HFFc6 (cell line): Measurements from ENCODE around the gene SERPIND1. TPM values are rescaled to one million over a fixed set of nuclear protein-coding genes. Genes with fewer than 3 reads are reported as not detected.
"Not testable (repeated sequence)": the region's sequence is repeated elsewhere in the genome, so short reads cannot be mapped to it uniquely, and the experiment has no call there.

Source experiments
- DNase-seq: peaks from one replicate; pipeline ENCODE4 v3.0.0-alpha.2; 2018
- H3K27ac Mint-ChIP-seq: 2 replicates; pipeline ENCODE4 v1.8.0; 2020; ENCODE audit warnings: mild to moderate bottlenecking, mixed read lengths
- H3K27me3 Mint-ChIP-seq: 2 replicates; pipeline ENCODE4 v1.8.0; 2021; ENCODE audit warnings: mild to moderate bottlenecking, moderate library complexity, mixed read lengths; ENCODE audit not compliant: insufficient read depth
- H3K36me3 Mint-ChIP-seq: 2 replicates; pipeline ENCODE4 v1.8.0; 2021; ENCODE audit warnings: low read depth, mixed read lengths
- H3K4me1 Mint-ChIP-seq: 2 replicates; pipeline ENCODE4 v1.8.0; 2020; ENCODE audit warnings: low read depth, mixed read lengths
- H3K4me3 Mint-ChIP-seq: 2 replicates; pipeline ENCODE4 v1.8.0; 2020; ENCODE audit warnings: mild to moderate bottlenecking, moderate library complexity, mixed read lengths
- H3K9me3 Mint-ChIP-seq: 2 replicates; pipeline ENCODE4 v1.8.0; 2020; ENCODE audit warnings: mild to moderate bottlenecking, mixed read lengths
- CTCF ChIP-seq: fragments of 200-600 bp; sonication (generic); IDR thresholded peaks from 2 replicates; pipeline ENCODE4 v1.5.0; 2021; ENCODE audit warnings: antibody characterized with exemption, mild to moderate bottlenecking
- total RNA-seq, 6 experiments: library from RNA; stranded (reverse); fragmentation: NEBNext Ultra II Directional; extraction: Animal tissue kit (Norgen Biotek cat#: 25700); gene quantifications; 2 replicates in 1 of 6; 3 replicates in 5 of 6; pipeline ENCODE4 v1.2.3, GENCODE V29; 2021

The SERPIND1 gene
- total RNA-seq, 6 experiments from 2014 or later: 0.07 to 0.19 (median 0.11) TPM; not detected in 1

DNA sequence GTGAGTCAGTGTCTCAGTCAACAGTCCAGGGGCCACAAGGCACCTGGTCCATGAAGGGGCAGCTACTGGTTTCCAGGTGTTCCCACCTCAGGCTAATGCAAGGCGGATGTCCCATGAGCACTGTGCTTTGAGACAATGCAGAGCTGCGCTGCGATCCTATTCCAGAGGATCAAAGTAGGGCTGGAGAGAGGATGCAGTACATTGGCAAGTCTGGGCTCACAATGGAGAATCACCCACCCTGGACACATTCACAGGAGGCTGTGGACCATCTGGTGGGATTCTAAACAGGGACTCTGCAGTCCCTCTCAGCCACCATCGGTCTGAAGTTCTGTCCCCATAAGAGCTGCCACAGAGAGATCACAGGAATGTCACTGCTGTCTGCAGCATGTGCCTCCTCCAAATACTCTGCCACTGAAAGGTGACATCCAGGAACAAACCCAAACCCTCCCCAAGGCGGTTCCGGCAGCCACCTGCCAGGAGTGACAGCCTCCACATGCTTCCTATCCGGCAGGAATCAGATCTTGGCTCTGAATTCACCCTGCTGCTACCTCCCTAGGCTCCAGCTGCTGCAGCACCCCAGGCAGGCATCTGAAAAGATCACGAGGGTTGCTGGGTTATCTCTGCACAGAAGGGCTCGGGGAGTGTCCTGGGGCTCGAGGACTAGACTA lies 45.3 kb upstream of the SERPIND1 start:
- Mint-ChIP-seq H3K4me3 (no peak overlapping the region), H3K4me1 (peaks cover 17% of the 10 kb centered on the region), H3K27me3 (peaks cover 4% of the 10 kb centered on the region), H3K27ac (no peak overlapping the region), H3K9me3 (no peaks in the 10 kb centered on the region), H3K36me3 (peaks cover 7% of the 10 kb centered on the region)
- TF ChIP-seq CTCF: no peak
- no peak for DNase-seq

GRCh38 chr22:20729194-20729593 lies 44.7 kb upstream of the SERPIND1 start:
- Mint-ChIP-seq H3K36me3 (peaks cover 7% of the 10 kb centered on the region), H3K4me3 (no peak overlapping the region), H3K27me3 (peaks cover 4% of the 10 kb centered on the region), H3K27ac (no peak overlapping the region), H3K4me1 (peaks cover 17% of the 10 kb centered on the region), H3K9me3 (no peaks in the 10 kb centered on the region)
- no peak for DNase-seq
- TF ChIP-seq CTCF: no peak

DNA sequence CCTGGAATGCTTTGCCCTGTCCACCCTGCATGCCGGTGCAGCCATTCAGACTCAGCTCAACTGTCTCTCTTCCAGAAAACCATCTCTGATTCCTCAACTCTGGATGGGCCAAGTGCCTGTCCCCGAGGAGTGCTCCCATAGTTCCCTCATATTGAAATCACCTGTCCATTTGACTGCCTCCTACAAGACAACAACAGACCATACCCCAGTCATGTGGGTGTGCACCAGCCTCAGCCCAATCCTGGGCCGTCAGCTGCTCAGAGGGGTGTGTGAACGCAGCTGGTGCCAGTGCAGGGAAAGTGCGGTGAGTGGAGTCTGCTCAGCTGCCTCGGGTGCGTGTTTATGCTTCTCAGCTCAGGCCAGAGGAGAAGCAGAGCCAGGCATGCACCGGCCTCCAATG lies 41.5 kb upstream of the SERPIND1 start:
- H3K9me3 Mint-ChIP-seq, H3K27me3 Mint-ChIP-seq, H3K4me1 Mint-ChIP-seq, H3K4me3 Mint-ChIP-seq, DNase-seq, H3K36me3 Mint-ChIP-seq, H3K27ac Mint-ChIP-seq: not testable (repeated sequence)

- DNase-seq, H3K27ac Mint-ChIP-seq, H3K4me3 Mint-ChIP-seq, H3K27me3 Mint-ChIP-seq, H3K4me1 Mint-ChIP-seq, H3K9me3 Mint-ChIP-seq: not testable (repeated sequence)
- H3K36me3 Mint-ChIP-seq: peaks cover 11% of the 10 kb centered on the region
Measured at GRCh38 chr22:20735356-20736162, 38.4 kb upstream of the SERPIND1 start.

DNA sequence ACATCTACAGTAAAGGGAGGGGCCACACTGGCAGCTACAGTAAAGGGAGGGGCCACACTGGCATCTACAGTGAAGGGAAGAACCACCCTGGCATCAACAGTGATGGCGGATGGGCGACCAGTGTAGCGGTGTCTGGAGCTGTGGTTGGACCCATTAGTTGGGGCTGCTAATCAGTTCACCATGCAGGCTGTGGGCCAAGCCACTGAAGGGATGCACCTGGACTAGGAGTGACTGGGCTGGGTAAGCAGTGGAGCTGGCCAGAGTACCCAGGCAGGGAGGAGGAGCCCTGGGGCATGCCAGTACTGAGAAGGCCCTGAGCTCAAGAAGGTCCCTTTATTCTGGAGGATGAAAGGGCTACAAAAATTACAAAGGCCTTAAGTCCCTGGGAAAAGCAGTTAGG lies 37.0 kb upstream of the SERPIND1 start:
- not testable (repeated sequence) for H3K4me1 Mint-ChIP-seq, H3K27ac Mint-ChIP-seq, H3K27me3 Mint-ChIP-seq, H3K4me3 Mint-ChIP-seq, DNase-seq, H3K9me3 Mint-ChIP-seq
- peaks cover 21% of the 10 kb centered on the region for H3K36me3 Mint-ChIP-seq

GRCh38 chr22:20738394-20739089 lies 35.4 kb upstream of the SERPIND1 start:
- Mint-ChIP-seq H3K36me3 (peaks cover 25% of the 10 kb centered on the region), H3K4me3 (no peak overlapping the region), H3K9me3 (peaks cover 8% of the 10 kb centered on the region; the same call in 1 of the 2 replicates), H3K27ac (no peak overlapping the region), H3K4me1 (no peaks in the 10 kb centered on the region), H3K27me3 (no peaks in the 10 kb centered on the region; the same call in 1 of the 2 replicates)
- no peak for TF ChIP-seq CTCF
- no peak for DNase-seq
